G401.6 (cell line): ENCODE results near the gene CDCP1.
"Not testable (repeated sequence)": the region's sequence is repeated elsewhere in the genome, so short reads cannot be mapped to it uniquely, and the experiment has no call there.

Source experiments
- FAIRE-seq: peaks from 2 replicates; lab custom pipeline; 2012; peaks lifted over from hg19 to GRCh38; lab: Jason Lieb, UNC

Gene CDCP1

DNA sequence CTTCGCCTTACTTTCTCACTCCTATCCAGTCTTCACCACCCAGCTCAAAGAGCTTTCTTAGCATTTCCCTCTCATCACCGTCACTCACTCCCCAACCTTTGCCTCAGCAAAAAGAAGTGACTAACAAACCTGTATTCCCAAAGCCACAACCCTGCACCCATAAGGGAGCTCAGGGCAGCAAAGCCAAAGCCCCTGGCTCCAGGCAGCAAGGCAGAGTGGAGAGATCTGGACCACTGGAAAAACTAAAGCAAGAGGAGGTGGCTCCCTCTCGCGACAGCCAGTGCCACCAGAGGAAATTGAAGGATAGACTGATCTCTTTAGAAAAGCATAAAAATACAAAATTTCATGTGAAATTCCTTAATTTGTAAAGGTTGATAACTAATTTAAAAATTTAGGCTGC, 25.1 kb upstream of the CDCP1 start:
- FAIRE-seq, result no peak

DNA sequence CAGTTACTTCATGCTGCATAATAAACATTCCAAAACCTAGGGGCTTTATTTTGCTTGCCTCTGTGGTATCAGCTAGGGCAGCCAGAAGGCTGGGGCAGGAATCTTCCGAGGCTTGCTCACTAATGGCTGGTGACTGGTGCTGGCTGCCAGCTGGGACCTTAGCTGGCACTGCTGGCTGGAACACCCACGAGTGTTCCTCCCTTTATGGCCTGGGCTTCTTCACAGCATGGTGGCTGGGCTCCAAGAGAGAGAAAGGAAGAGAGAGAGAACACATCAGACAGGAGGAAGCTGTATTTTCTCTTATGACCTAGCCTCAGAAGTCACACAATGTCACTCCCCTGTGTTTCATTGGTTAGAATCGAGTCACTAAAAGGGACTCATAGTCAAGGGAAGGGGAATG, 23.9 kb upstream of the CDCP1 start:
- no peak for FAIRE-seq

DNA sequence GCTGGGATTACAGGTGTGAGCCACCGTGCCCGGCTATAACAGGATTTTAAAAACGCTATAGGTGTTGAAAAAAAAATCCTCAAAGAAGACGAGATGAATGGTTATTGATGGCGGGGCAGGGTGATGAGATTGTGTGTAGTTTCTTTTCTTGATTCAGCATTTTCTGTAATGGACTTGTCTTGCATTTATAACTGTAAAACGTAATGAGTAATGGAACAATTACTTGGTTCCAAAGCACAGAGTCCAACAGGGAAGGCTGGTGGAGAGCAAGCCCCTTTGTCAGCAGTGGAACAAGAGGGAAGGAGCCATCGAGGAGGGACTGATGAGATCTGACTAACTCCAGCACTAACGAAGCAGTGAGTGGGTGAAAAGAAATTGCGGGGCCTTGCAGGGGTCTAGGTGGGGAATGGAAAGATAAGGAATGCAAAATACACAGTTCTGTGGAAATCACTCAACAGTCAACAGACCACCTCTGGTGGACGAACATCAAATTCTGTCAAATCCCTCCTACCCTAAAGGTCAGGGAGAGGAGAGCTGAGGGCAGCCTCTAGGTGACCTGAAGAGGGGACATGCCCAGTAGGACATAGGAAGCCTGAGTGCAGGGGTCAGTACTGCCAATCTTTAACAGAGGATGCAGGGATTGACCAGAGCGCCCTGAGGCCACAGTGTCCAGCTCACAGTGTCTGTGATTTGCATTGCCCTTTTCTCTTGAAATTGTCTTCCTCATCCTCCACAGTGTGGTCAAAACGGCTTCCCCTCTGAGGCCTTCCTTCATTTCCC, 23.1 kb upstream of the CDCP1 start:
- FAIRE-seq, result no peak

DNA sequence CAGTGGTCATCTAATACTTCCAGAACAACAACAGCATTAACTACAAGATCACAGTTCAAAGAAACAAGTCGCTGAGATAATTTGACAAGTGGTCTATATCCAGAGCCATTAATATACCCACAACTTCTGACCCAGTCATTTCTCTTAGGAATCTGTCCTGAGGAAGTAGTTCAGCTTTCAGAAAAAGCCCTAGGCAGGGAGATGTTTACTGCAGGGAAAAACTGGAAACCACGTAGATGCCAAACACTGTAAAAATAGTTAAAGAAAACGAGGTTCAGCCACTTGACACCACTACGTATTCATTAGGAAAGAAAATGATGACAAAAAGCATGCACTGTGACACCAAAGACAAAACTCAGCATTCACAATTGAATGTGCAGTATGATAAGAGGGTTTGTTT, 22.3 kb upstream of the CDCP1 start:
- no peak for FAIRE-seq

GRCh38 chr3:45167011-45167911, 21.1 kb upstream of the CDCP1 start:
- FAIRE-seq, result no peak

DNA sequence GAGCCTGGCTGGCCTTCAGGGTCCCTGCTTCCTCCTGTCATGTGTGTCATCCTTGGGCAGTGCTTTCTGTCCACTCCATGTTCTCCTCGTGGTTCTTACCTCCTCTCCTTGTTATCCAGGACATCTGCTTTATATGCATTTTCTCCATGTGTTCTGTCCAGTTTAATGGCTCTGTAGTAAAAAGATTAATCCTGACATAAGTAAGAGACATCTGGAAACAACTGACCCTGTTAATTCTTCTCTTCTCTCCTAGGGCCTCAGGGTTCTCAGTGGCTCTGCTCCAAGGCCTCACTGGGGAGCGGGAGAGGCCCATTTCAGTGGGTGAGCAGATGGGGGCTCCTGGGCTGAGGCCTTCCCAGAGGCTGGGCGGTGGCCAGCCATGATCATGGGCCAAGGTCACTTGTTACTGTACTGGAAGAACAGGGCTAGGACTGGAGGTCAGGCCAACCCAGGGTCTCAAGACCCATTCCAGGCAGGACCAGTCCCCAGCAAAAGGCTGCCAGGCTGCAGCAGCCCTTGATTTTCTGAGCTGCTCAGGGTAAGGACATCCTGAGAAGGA, 20.2 kb upstream of the CDCP1 start:
- FAIRE-seq, result no peak

- no peak for FAIRE-seq
These were observed 19.5 kb upstream of the CDCP1 start for GRCh38 chr3:45165497-45166283.

DNA sequence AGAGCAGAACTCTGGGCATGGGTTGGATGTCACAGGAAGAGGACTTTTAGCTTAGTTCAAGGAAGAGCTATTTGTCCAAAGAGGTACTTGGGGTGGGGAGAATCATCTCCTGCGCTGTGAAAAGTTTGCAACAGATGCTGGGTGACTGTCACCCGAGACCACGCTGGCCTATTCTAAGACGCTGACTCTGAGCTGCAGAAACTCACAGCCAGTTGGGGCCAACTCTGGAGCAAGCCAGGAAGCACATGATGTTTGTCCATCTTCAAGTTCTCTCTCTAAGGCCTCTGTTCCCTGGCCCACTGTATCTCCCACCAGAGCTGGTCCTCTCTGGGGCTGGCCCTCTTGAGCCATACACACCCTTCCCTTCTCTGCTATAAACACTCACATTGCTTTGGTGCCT, 17.9 kb upstream of the CDCP1 start:
- FAIRE-seq, result no peak

DNA sequence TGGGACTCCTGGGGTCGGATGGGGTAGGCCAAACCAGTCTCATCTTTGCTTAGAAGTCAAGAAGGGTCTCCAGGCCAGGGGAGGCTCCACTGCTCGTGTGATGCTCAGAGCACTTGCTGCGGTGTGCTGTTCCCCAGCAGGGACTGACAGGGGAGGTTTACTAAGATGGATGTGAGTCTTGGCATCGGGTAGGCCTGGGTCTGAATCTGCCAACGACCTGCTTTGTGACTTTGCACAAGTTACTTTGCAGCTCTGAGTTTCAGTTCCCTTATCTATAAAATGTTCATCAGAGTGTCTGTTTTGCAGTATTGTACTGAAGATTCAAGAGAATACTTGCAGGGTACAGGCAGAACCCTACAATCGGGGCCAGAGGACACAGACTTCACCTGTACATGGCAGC, 17.3 kb upstream of the CDCP1 start:
- no peak for FAIRE-seq

- FAIRE-seq, result no peak
These were observed 8.5 kb upstream of the CDCP1 start for GRCh38 chr3:45154641-45155147.

DNA sequence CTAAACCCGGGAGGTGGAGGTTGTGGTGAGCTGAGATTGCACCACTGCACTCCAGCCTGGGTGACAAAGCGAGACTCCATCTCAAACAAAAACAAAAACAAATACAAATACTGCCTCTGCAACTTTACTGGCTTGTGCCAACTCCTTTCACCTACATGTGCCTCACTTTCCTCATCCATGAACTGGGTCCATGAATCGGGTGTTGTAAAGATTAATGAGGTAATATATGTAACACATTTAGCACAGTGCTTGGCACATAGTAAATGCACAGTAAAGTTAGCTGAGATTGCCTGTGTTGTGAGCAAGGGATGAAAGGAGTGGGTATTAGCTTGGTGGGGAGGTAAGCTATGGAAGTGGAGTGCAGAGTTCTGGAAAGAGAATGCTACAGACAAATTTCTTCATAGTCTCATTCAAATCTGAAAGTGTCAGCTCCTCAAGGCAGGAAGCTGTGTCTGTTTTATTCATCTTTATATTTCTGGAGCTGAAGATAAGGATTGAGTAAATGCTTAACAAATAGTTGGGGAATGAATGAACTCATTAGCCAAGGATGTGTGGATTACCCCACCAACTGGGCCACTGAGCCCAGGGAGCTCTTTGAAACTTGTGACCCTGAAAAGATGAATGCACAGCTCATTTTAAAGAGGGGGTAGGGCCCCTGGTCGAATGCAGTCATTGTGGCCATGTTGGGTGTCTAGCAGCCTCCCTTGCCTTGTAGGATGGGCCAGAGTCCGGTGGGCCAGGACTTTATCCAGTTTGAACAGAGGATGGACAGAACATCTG, 7.7 kb upstream of the CDCP1 start:
- no peak for FAIRE-seq

GRCh38 chr3:45152307-45152706, 6.1 kb upstream of the CDCP1 start:
- FAIRE-seq, result no peak

DNA sequence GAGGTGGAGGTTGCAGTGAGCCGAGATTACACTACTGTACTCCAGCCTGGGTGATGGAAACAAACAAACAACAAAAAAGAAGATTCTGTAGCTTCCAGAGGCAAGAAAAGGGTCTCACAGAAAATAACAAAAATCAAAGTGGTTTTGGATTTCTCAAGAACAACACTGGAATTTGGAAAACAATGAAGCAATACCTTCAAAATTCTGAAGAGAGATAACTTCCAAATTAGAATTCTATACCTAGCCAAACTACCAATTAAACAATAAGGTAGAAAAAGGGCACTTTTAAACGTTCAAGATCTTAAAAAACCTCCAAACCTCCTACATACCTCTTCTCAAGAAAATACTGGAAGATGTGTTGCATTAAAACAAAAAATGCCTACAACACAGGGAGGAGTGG, 4.9 kb upstream of the CDCP1 start:
- no peak for FAIRE-seq

- FAIRE-seq, result no peak
These were observed 2.7 kb upstream of the CDCP1 start for GRCh38 chr3:45148921-45149320.

- FAIRE-seq, result no peak
These were observed 955 bp downstream of the CDCP1 start for GRCh38 chr3:45145223-45145622.

DNA sequence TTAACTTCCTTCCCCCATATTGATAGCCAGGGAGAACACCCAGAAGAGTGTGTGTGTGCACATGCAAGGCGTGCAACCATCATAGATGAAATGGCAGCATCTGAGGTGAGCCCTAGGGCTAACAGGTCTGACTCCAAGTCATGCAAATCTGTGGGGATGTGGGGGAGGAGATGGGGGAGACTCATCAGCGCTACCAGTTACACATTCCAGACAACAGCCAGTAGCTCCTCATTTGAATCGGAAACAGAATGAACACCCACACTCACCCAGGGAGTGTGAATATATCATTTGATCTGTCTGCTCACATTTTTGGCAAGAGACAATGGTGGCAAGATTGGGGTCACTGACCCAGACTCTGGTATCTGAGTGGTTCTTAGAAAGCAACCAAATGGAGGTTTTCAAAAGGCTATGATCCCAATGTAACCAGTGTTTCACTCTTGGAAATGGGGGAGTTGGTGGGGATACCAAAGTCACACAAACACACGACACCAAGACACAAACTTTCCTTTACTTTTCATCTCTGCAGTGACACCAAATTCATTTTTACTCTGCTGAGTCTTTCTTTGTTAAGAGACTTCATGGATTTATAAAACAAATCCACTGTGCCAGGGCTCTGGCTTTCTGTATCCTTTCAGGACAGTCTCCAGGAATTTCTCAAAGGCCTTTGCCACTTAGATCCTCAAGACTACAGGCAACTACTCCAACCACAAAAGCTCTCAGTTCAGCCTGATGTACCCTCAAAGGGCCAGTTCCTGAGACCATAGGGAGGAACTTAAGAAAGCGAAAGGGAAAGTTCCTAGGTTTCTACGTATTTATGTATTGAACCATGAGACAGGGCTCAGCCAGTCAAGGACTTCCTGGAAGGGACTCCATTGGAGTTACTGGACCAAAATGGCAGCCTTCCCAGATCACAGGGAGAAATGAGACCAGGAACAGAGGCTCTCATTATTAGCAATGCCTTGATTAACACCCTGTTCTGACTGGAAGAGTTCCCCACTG, 2.2 kb downstream of the CDCP1 start:
- no peak for FAIRE-seq

- not testable (repeated sequence) for FAIRE-seq
These were observed 5.4 kb downstream of the CDCP1 start for GRCh38 chr3:45140770-45141155.

- FAIRE-seq, result no peak
These were observed 5.9 kb downstream of the CDCP1 start for GRCh38 chr3:45140141-45140769.

DNA sequence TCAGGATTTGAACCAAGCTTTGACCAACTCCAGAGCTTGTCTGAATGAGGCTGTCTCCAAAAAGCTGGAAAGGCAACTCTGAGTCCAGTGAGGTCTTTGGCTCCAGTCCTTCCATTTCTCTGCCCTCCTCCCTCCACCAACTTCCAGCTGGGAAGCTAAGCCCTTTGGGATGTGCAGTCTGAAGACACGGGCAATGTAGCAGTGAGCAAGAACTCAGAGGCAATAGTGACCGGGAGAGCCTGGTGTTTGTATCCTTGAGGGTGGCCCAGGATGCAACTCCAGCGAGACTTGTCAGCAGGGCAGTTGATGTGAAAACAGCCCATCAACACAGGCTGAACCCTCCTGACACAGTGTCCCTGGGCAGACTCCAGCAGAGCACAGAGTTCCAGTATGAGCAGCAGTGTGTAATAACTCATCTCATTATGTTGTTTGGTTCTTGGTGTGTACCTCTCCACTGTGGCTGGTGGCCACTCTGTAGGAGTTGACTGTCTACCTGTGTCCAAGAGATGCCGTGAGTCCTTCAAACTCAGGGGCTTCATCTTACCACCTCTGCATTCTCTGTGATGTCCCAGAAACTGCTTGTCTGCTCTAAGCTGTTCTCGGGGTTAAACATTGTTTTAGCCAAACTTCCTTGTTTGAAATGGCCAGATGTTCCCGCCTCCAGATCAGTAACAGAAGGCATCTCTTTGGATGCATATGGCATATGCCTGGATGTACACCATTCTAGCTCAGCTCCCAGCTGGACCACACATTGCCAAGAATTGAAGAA, 6.6 kb downstream of the CDCP1 start:
- FAIRE-seq, result no peak
